ENCODE data around the gene RPL39L.

RPL39L gene

GRCh38 chr3:187112934-187113793 lies 26.1 kb downstream of the RPL39L start:
- no peak overlapping the region for H3K4me3 ChIP-seq (ENCODE audit: low read depth, low read length)
- in situ Hi-C loops (cut with HindIII; ENCODE audit: low sequenced_read_pairs): loop anchor here (5.0 kb wide), 1 partner anchor 574 kb away; no protein-coding TSS in a partner anchor
- DNase-seq (ENCODE audit: low read depth): peak; percentile 26
- TF ChIP-seq CTCF (IDR thresholded peaks at IDR 0.05; ENCODE audit: low read depth, low read length, missing control alignments): peak; percentile 35

GRCh38 chr3:187110156-187110555 lies 29.1 kb downstream of the RPL39L start:
- in situ Hi-C loops (cut with HindIII; ENCODE audit: low sequenced_read_pairs): loop anchor here (5.0 kb wide), 1 partner anchor 577 kb away; no protein-coding TSS in a partner anchor
- no peak for TF ChIP-seq CTCF (IDR thresholded peaks at IDR 0.05; ENCODE audit: low read depth, low read length, missing control alignments)
- no peak overlapping the region for H3K4me3 ChIP-seq (ENCODE audit: low read depth, low read length)
- DNase-seq (ENCODE audit: low read depth): no peak

GRCh38 chr3:187107989-187108388 lies 31.3 kb downstream of the RPL39L start:
- in situ Hi-C loops (cut with HindIII; ENCODE audit: low sequenced_read_pairs): no loop called here
- no peak for TF ChIP-seq CTCF (IDR thresholded peaks at IDR 0.05; ENCODE audit: low read depth, low read length, missing control alignments)
- no peak for DNase-seq (ENCODE audit: low read depth)
- H3K4me3 ChIP-seq (ENCODE audit: low read depth, low read length): no peak overlapping the region

GRCh38 chr3:187105700-187106099 lies 33.6 kb downstream of the RPL39L start:
- in situ Hi-C loops (cut with HindIII; ENCODE audit: low sequenced_read_pairs): no loop called here
- no peak for DNase-seq (ENCODE audit: low read depth)
- TF ChIP-seq CTCF (IDR thresholded peaks at IDR 0.05; ENCODE audit: low read depth, low read length, missing control alignments): no peak
- H3K4me3 ChIP-seq (ENCODE audit: low read depth, low read length): no peak overlapping the region

GRCh38 chr3:187104933-187105332 lies 34.4 kb downstream of the RPL39L start:
- no peak overlapping the region for H3K4me3 ChIP-seq (ENCODE audit: low read depth, low read length)
- TF ChIP-seq CTCF (IDR thresholded peaks at IDR 0.05; ENCODE audit: low read depth, low read length, missing control alignments): no peak
- DNase-seq (ENCODE audit: low read depth): no peak
- in situ Hi-C loops (cut with HindIII; ENCODE audit: low sequenced_read_pairs): no loop called here

GRCh38 chr3:187104342-187104741 lies 35.0 kb downstream of the RPL39L start:
- in situ Hi-C loops (cut with HindIII; ENCODE audit: low sequenced_read_pairs): no loop called here
- no peak for TF ChIP-seq CTCF (IDR thresholded peaks at IDR 0.05; ENCODE audit: low read depth, low read length, missing control alignments)
- H3K4me3 ChIP-seq (ENCODE audit: low read depth, low read length): no peak overlapping the region
- no peak for DNase-seq (ENCODE audit: low read depth)
